Measurements from ENCODE around the gene NPAS3. TPM values are rescaled to one million over a fixed set of nuclear protein-coding genes. Genes with fewer than 3 reads are reported as not detected.

The NPAS3 gene
- total RNA-seq, 1 experiment from 2014 or later: not detected

DNA sequence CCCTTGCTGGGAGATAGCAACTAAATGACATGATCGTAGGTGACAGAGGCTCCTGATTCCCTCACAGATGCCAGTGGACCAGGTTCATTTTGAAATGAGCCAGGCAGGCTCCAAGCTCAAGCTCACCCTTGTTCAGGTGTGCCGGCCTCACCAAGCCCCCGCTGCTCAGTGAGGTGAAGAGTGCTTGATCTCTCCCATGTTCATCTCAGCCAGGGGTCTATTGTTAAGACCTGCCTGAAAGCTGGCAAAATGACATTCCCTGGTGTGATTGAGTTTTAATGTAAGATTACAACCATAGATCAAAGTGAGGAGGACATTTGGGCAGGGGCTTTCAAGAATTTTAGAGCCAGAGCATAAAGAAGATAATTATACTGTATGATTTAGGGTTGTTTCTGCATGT is 514.3 kb downstream of the NPAS3 start:
- H3K4me3 ChIP-seq (replicated peaks in 1 of 2; ENCODE audit: low read depth in 1 of 2, low read length in 2 of 2): no peak overlapping the region
- no peaks in the 10 kb centered on the region for H3K9me2 ChIP-seq (ENCODE audit: insufficient read depth)
- no peaks in the 10 kb centered on the region for H3K4me1 ChIP-seq (ENCODE audit: control insufficient read depth in 1 of 2, insufficient read depth in 2 of 2, low read length in 2 of 2)
- H2AFZ ChIP-seq (ENCODE audit: low read depth, low read length, poor library complexity, severe bottlenecking): no peak overlapping the region
- RAD21 ChIA-PET (ENCODE audit: low non-redundant PET in 1 of 2, low total read pairs in 2 of 2, uncharacterized antibody in 2 of 2, unreplicated experiment in 2 of 2): no interaction called here
- no peaks in the 10 kb centered on the region for H3K36me3 ChIP-seq (ENCODE audit: control insufficient read depth in 1 of 2, insufficient read depth in 2 of 2, low read length in 2 of 2)
- no peaks in the 10 kb centered on the region for H3K9me3 ChIP-seq (ENCODE audit: control insufficient read depth in 1 of 2, insufficient read depth in 1 of 2, low read depth in 1 of 2, low read length in 2 of 2)
- no peak overlapping the region for H3K9ac ChIP-seq (ENCODE audit: low read length)
- ATAC-seq: no peak
- H3K27ac ChIP-seq (ENCODE audit: low read depth, low read length): no peak overlapping the region
- no TSS peak for BruUV-seq (replicated peaks)
- no peak overlapping the region for H3K4me2 ChIP-seq (ENCODE audit: low read length)
- no peaks in the 10 kb centered on the region for H4K20me1 ChIP-seq (ENCODE audit: insufficient read depth)
- H3K27me3 ChIP-seq (ENCODE audit: insufficient read depth, low read length): no peaks in the 10 kb centered on the region
- POLR2A ChIA-PET: no interaction called here
- no peak for TF ChIP-seq ELF1 (IDR thresholded peaks at IDR 0.05; ENCODE audit: borderline replicate concordance, low read depth)
- TF ChIP-seq SIN3A (IDR thresholded peaks at IDR 0.05; ENCODE audit: low read depth): no peak
- no peak for TF ChIP-seq CEBPB (IDR thresholded peaks at IDR 0.05; ENCODE audit: low read depth)
- no peak for TF ChIP-seq SP1 (IDR thresholded peaks at IDR 0.05; ENCODE audit: low read depth)
- TF ChIP-seq SRF (IDR thresholded peaks at IDR 0.05; ENCODE audit: low read depth): no peak
- H3K79me2 ChIP-seq (ENCODE audit: insufficient read depth, low read length): no peaks in the 10 kb centered on the region
- DNase-seq (ENCODE audit: low read depth, low spot score): no peak
- intact Hi-C loops (cut with micrococcal nuclease): no loop called here
- CTCF ChIA-PET: no interaction called here

DNA sequence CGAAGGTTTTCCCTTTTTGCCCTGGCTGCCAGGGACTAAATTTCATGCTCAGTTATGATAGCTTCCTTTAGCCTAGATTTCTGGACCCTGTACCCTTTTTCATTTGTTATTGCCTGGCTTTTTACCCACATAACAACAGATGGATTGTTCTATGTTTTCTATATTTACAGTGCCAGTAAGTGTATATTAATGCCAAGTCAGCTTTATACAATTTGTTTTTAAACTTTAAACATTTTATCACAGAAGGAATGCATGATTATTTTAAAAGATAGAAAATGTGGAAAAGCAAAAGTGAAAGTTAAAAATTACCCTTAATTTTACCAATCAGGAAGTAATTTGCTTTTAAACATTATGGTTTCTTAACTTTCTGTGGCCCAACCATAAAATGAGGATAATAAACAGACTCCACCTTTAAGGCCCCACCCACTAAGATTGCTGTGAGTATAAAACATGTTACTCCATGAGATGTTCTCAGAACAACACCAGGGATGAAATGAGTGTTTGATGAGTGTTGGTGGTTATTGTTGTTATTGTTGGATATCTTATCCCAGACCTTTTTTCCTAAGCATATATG is 515.4 kb downstream of the NPAS3 start:
- POLR2A ChIA-PET: no interaction called here
- Histone ChIP-seq H3K36me3 (ENCODE audit: control insufficient read depth in 1 of 2, insufficient read depth in 2 of 2, low read length in 2 of 2) (no peaks in the 10 kb centered on the region), H3K27ac (ENCODE audit: low read depth, low read length) (no peak overlapping the region), H2AFZ (ENCODE audit: low read depth, low read length, poor library complexity, severe bottlenecking) (no peak overlapping the region), H3K9me3 (ENCODE audit: control insufficient read depth in 1 of 2, insufficient read depth in 1 of 2, low read depth in 1 of 2, low read length in 2 of 2) (no peaks in the 10 kb centered on the region), H3K9me2 (ENCODE audit: insufficient read depth) (no peaks in the 10 kb centered on the region), H3K4me3 (replicated peaks in 1 of 2; ENCODE audit: low read depth in 1 of 2, low read length in 2 of 2) (no peak overlapping the region), H3K9ac (ENCODE audit: low read length) (no peak overlapping the region), H3K27me3 (ENCODE audit: insufficient read depth, low read length) (no peaks in the 10 kb centered on the region), H3K79me2 (ENCODE audit: insufficient read depth, low read length) (no peaks in the 10 kb centered on the region), H4K20me1 (ENCODE audit: insufficient read depth) (no peaks in the 10 kb centered on the region), H3K4me1 (ENCODE audit: control insufficient read depth in 1 of 2, insufficient read depth in 2 of 2, low read length in 2 of 2) (no peaks in the 10 kb centered on the region), H3K4me2 (ENCODE audit: low read length) (no peak overlapping the region)
- BruUV-seq (replicated peaks): no TSS peak
- CTCF ChIA-PET: no interaction called here
- intact Hi-C loops (cut with micrococcal nuclease): no loop called here
- no peak for ATAC-seq
- RAD21 ChIA-PET (ENCODE audit: low non-redundant PET in 1 of 2, low total read pairs in 2 of 2, uncharacterized antibody in 2 of 2, unreplicated experiment in 2 of 2): no interaction called here
- DNase-seq (ENCODE audit: low read depth, low spot score): no peak
- TF ChIP-seq CBX3 (IDR thresholded peaks at IDR 0.05; ENCODE audit: low read depth) (no peak), SP1 (IDR thresholded peaks at IDR 0.05; ENCODE audit: low read depth) (no peak), ELF1 (IDR thresholded peaks at IDR 0.05; ENCODE audit: borderline replicate concordance, low read depth) (no peak), FOSL1 (IDR thresholded peaks at IDR 0.05; ENCODE audit: low read depth) (no peak), EZH2phosphoT487 (IDR thresholded peaks at IDR 0.05; ENCODE audit: borderline replicate concordance) (no peak), POLR2A (IDR thresholded peaks at IDR 0.05; ENCODE audit: borderline replicate concordance, extremely low read depth, insufficient read depth, insufficient read length) (no peak), POLR2AphosphoS5 (IDR thresholded peaks at IDR 0.05; ENCODE audit: low read depth, low read length) (no peak), EZH2 (IDR thresholded peaks at IDR 0.05) (no peak), ZFX (IDR thresholded peaks at IDR 0.05) (no peak), SRF (IDR thresholded peaks at IDR 0.05; ENCODE audit: low read depth) (no peak)
- TF ChIP-seq, protein P1, sequence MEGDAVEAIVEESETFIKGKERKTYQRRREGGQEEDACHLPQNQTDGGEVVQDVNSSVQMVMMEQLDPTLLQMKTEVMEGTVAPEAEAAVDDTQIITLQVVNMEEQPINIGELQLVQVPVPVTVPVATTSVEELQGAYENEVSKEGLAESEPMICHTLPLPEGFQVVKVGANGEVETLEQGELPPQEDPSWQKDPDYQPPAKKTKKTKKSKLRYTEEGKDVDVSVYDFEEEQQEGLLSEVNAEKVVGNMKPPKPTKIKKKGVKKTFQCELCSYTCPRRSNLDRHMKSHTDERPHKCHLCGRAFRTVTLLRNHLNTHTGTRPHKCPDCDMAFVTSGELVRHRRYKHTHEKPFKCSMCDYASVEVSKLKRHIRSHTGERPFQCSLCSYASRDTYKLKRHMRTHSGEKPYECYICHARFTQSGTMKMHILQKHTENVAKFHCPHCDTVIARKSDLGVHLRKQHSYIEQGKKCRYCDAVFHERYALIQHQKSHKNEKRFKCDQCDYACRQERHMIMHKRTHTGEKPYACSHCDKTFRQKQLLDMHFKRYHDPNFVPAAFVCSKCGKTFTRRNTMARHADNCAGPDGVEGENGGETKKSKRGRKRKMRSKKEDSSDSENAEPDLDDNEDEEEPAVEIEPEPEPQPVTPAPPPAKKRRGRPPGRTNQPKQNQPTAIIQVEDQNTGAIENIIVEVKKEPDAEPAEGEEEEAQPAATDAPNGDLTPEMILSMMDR (IDR thresholded peaks at IDR 0.05 in 2 of 3, conservative IDR thresholded peaks at IDR 0.05 in 1 of 3; ENCODE audit: borderline replicate concordance in 1 of 3, insufficient read depth in 1 of 3, low read depth in 2 of 3, low read length in 2 of 3): no peak
- TF ChIP-seq, protein P2, sequence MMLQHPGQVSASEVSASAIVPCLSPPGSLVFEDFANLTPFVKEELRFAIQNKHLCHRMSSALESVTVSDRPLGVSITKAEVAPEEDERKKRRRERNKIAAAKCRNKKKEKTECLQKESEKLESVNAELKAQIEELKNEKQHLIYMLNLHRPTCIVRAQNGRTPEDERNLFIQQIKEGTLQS (IDR thresholded peaks at IDR 0.05): no peak
- TF ChIP-seq, protein P3, sequence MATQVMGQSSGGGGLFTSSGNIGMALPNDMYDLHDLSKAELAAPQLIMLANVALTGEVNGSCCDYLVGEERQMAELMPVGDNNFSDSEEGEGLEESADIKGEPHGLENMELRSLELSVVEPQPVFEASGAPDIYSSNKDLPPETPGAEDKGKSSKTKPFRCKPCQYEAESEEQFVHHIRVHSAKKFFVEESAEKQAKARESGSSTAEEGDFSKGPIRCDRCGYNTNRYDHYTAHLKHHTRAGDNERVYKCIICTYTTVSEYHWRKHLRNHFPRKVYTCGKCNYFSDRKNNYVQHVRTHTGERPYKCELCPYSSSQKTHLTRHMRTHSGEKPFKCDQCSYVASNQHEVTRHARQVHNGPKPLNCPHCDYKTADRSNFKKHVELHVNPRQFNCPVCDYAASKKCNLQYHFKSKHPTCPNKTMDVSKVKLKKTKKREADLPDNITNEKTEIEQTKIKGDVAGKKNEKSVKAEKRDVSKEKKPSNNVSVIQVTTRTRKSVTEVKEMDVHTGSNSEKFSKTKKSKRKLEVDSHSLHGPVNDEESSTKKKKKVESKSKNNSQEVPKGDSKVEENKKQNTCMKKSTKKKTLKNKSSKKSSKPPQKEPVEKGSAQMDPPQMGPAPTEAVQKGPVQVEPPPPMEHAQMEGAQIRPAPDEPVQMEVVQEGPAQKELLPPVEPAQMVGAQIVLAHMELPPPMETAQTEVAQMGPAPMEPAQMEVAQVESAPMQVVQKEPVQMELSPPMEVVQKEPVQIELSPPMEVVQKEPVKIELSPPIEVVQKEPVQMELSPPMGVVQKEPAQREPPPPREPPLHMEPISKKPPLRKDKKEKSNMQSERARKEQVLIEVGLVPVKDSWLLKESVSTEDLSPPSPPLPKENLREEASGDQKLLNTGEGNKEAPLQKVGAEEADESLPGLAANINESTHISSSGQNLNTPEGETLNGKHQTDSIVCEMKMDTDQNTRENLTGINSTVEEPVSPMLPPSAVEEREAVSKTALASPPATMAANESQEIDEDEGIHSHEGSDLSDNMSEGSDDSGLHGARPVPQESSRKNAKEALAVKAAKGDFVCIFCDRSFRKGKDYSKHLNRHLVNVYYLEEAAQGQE (IDR thresholded peaks at IDR 0.05; ENCODE audit: low read depth): no peak
